Ishikawa (cell line): ENCODE results near the gene VSIG1.

Experiments used
- CEBPB ChIP-seq: IDR thresholded peaks from 2 replicates; pipeline ENCODE4 v1.6.1; 2012
- EP300 ChIP-seq: IDR thresholded peaks from 2 replicates; pipeline ENCODE4 v1.6.1; 2012; ENCODE audit warnings: borderline replicate concordance
- USF1 ChIP-seq: IDR thresholded peaks from 2 replicates; pipeline ENCODE4 v1.6.1; 2012

GRCh38 chrX:108019382-108019875, 25.4 kb upstream of the VSIG1 start:
- TF ChIP-seq EP300 (no peak), CEBPB (no peak), USF1 (no peak)
